ENCODE results near the gene AIPL1.

AIPL1 gene

DNA sequence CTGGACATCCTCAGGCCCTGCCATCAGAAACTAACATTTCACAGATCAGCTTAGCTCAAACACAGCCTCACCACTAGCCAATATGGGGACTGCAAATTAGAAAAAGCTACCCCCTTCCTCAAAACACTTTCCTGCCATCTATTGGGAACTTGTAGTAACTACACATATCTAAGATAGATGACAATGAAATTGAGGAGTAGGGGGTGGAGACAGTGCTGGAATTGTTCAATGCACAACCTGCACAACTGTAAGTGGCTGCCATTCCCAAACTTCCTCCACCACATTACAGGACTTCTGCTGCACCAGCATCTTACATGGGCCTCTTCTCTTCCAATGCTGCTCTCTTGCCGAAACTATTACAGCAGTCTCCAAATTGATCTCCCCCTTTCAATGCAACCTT is 21.9 kb downstream of the AIPL1 start:
- no peak for FAIRE-seq

DNA sequence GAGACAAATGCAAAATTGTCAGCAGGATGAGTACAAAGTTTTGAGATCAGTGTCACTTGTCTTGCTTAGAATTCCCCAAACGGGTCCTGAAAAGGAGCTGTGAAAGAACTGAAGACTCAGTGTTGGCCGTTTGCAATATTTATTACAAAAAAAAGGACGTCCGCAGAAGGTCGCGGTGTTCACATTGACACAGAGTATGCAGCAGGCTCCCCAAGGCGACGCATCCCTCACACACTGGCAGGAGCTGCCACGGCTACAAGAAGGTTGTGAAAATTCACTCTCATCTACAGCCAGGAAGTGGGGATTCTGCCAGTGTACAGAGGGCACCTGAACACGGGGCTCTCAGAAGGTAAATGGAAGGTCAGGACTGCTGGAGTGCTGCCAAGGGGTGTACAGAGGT is 26.2 kb downstream of the AIPL1 start:
- no peak for FAIRE-seq

DNA sequence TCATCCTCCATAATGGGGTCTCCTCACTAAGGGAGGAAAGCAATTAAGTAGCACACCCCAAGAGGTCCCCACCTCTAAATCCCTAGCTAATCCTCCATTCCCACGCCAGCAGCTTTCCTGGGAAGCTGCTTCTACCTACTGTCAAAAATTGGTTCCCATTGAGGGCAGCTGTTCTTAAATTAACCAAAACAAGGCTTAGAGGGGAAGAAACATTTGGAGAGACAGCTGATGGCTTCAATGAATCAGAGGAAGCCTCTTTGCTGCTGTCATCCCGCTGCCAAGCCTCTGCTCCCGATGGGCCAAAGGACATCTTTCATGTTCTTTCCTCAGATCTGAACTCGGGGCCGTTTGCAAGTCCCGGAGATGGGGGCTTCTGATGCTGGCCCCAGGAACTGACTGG is 26.6 kb downstream of the AIPL1 start:
- no peak for FAIRE-seq

DNA sequence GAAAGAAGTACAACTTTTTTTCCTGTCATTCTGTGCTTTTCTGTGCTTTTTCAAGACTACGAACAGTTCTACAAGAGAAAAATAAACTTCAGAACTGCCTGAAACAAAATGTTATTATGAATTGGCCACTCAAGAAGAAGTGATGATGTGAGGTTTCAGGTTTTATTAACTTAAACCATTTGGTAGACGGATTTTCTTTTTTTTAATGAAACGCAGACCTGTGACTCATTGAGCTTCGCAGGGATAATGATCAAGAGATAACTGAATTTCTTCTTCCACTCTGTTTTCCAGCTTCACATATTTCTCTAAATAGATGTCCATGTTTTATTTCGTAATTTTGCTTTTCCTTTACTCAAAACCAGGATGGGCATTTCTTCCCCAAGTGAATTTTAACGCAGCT is 32.7 kb downstream of the AIPL1 start:
- FAIRE-seq = no peak

DNA sequence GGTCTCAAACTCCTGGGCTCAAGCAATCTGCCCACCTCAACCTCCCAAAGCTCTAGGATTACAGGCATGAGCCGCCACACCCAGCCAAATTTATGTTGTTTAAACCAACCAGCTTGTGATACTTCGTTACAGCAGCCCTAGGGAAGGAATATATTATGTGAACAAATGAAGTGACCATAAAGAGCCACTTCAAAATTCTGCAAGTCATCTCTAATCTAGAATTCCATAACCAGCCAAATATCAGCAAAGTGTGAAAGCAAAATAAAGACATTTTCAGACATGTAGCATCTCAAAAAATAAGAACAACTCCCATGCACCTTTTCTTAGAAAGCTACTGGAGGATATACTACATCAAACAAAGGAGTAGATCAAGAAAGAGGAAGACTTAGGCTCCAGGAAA is 36.0 kb downstream of the AIPL1 start:
- FAIRE-seq = no peak

DNA sequence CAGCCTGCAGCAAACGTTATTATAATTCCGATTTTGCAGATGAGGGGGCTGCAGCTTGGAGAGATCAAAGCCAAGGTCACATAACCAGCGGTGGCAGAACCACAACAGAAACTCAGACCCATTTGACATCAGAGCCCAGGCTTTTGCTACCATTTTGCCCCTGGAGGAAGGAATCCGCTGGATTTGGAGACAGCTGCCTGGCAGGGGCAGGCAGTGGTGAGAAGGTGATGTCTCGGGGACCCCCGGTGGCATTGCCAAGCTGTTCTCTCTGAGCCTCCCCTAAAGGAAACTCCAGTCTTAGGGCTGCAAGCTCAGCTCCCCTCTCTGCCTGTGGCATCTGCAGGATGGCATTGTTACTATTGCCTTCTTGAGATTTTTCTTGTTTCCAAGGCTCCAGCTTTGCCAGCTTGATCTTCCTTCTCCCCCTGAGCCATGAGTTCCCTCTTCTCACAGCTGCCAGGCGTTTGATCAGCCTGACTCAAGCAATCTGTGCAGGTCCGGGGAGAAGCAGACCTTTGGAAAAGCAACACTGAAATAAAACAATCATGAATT is 40.8 kb downstream of the AIPL1 start:
- no peak for FAIRE-seq

DNA sequence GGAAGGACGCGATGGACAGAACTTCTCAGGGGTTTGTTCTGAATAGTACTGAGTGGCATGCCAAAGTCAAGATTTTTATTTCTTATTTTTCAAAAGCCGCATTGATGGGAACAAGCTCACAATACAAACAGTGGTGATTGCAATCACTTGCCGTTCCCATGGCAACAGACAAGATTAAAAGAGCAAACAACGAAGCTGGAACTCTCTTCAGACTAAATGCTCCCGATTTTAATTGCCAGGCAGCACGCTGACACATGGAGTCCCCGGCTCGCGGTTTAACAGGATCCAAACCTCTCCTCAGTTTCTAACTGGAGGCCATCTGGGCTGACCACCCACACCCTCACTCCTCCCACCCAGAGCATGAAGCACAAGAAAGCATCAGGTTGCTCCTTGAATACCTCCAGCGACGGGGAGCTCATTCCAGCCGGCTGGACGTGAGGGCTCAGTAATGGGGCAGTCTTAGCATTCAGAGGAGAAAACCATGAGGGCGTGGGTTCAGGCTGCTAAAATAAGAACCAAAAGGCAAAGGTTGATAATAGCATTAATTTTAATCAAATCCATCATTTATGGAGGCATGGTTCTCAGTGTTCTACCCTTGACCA is 41.5 kb downstream of the AIPL1 start:
- FAIRE-seq = no peak

DNA sequence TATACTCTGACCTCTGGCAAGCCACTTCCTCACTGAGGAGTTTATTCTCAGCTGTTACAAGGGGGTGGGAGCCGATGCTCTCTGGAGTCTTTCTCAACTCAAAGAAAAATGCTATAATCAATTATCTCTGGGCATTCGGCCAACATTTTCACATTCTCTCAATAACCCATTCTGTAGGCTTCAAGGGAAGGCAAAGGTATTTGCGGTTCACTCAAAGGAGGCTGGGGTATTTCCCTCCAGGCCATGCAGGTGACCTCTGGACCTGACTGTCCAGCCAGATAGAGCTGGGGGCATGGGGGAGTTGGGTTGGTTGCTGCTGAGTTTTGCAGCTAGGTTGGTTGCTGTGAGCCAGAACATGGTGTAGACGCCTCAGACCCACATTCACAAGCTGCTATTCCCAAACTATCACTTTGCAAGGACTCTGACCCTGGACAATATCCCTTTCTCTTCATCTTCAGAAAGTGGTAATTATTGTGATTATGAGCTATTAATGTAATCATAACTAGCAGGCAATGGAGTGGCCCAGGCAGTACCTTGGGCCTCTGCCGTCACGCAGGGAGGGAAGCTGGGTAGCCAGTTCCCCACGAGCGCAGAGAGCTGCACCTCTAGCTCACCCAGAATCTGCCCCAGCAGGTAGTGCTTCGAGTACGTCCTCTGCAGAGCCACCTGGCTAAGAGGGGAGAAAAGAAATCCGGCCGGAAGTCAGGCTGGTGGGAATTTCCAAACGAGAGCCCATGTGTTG is 42.1 kb downstream of the AIPL1 start:
- FAIRE-seq = no peak

DNA sequence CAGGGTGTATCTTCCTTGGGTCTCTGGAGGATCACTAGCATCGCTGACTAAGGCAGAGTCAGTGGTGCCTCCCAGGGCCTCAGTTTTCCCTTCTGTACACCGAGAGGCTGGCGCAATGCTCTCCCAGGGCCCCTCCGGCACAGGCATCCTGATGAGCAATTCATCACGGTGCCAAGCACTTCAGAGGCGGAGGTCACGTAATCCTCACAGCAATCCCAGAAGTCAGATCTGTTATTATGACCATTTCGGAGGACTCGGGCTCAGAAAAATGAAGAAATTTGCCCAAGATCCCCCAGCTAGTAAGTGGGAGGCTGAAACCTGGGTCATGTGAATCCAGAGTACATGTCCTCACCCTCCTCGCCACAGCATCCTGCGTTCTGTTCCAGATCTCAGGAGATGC is 46.5 kb downstream of the AIPL1 start:
- FAIRE-seq = no peak

DNA sequence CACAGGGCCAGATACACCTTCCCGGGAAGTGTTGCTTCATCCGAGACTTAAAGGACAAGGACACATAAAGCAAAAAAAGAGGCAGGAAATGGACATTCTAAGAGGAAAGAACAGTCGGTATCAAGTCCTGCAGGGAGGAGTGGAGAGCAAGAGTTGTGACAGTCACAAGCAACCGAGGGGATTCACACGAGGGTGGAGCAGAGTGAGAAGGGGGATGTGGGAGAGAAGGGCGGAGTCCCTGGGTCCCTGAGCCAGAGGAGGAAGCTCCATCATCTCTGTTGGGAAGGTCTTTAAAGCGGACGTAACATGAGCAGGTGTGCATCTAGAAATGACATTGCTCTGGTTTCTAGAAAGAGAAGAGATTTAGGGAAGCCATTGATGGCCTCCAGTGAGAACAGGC is 47.1 kb downstream of the AIPL1 start:
- no peak for FAIRE-seq

DNA sequence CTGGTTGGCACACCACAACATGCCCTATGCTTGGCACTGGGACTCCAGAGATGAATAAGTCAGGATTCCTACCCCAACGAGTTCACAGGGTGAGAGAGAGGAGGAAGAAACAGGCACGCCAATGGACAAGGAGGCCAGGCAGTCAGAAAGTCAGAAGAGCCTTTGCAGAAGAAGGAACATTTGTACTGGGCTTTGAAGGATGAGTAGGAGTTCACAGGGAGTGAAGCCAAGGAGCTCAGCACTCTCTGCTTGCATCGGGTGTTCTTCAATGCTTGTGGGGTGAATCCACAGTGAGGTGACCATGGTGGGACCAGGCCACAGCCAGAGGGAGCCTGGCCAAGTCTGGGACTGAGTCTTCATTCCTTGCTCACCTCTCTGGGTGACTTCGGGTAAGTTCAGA is 47.5 kb downstream of the AIPL1 start:
- FAIRE-seq = no peak

DNA sequence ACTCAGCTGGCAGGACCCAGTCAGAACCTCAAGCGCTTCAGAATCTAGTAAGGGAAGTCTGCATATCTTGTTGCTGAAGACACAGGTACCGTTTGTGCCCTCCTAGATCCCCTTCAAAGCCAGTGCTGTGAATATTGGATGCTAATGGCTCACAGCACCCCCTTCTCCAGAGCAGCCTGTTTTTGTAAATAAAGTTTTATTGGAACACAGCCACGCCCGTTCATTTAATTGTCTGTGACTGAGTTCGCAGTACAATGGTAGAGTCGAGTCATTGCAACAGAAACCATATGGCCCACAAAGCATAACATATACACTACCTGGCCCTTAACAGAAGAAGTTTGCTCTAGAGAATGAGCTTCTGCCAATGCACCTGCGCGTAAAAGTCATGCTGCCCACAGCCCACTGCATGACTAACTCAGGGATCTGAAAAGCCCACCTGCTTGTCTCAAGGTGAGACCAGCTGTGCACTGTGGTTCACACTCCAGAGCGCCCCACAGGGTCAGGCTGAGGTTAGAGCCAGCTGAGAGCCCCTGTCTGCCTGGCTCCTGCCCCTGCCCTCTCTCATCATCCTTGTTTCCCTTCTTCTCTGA is 48.8 kb downstream of the AIPL1 start:
- no peak for FAIRE-seq

DNA sequence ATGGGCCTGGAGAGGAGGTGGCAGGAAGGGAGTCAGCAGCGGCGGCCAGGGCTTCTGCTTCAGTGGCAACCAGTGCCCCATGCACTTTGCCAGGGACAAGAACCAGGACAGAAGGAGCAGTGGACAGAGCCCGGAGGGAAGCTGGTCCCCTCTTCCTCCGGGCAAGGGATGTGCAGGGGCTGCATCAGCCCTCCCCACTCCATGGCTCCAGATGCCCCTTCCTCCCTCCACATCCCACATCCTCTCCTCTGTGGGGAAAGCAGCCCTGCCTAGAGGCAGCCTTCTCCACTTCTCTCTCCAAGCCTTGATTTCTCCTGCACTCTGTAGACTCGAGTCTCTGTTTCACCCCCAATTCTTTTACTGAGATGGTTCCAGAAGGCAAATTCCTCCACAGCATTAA is 50.4 kb downstream of the AIPL1 start:
- FAIRE-seq = no peak

DNA sequence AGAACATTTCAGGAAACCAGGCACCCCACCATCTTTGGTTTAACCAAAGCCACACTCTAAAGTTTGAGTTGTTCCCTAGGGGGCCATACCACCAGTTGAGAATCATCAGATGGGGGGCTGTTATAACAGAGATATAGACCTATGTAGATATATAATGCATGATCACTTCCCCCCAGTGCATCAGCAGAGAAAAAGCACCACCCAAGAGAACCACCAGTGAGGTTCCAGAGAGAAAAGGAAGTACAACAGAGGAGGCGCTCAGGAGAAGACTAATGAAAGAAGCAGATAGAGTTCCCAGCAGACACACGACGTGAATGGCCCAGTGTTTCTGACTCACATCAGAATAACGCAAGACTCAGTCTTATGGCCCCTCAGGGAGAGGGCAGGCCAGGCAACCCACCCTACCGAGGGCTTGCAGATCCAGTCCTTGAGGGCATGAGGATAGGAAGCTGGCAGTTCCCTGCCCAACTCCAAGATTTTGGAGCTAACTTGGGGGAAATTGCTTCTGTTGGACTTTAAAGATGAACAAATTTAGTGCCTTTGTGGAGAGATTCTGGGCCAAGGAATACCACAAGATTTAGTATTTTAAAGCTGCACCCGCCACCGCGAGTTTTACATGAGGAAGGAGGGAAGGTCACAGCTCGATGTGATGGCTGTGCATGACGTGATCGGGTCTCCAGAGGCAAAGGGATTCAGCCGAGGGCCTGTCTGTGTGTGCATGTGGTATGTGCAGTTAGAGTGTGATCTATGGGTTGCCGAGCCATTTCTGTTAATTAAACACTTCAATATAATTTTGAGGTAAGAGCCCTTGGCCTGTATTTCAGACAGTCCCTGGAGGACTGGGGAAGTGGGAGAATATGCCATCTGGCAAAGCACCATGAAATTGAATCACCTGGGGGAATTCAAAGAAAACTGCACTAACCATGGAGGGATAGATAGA is 53.1 kb downstream of the AIPL1 start:
- no peak for FAIRE-seq

DNA sequence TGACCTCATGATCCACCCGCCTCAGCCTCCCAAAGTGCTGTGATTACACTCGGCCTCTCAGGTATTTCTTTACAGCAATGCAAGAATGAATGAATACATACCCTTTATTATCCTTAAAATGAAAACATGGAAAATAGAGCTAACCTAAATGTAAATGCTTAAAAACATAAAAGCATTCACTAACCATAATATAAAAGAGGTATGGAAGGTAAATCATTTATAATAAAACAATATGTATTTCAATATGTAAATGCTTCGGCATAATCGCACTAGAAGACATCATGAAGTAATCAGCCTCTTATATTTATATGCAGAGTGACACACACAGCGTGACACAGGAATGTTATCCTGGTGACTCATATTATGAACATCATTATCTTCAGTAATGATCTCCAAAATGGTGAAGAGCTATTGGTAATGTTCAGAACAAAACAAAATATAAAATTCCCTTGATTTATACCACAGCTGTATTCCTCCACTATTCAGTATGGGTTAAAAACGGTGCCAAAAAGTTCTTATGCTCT is 53.9 kb downstream of the AIPL1 start:
- FAIRE-seq = no peak

DNA sequence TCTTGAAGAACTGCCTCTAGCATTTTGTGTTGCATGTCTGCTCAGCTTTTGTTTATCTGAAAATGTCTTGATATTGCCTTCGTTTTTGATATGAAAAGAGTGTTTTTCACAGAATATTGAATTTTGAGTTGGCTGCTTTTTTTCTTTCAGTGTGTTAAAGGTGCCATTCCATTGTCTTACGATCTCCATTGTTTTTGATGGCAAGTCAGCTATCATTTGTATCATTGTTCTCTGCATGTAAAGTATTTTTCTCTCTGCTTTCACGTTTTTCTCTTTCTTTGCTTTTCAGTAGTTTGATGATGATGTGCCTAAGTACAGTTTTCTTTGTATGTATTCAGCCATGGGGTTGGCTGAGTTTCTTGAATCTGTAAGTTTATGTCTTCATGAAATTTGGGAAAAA is 57.0 kb downstream of the AIPL1 start:
- no peak for FAIRE-seq

DNA sequence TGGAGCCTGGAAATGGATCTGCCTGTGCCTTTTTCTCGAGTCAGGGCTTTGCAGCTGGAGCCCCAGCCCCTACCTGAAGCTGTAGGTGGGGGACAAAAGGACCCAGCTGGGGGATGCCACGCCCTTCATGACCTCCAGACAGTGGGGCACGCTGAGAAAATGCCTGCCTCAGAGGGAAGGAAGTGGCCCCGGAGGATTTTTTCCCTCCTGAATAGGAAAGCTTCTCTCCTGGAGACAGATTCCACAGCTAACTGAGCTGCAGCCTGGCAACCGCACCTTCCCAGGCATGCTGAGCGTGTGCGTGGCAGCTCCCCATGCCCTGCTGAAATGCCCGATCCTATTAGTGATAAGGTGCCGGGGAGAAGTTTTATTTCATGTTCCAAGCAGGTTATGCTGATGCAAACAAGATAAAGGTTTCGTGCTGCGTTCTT is 58.0 kb downstream of the AIPL1 start:
- FAIRE-seq = no peak

DNA sequence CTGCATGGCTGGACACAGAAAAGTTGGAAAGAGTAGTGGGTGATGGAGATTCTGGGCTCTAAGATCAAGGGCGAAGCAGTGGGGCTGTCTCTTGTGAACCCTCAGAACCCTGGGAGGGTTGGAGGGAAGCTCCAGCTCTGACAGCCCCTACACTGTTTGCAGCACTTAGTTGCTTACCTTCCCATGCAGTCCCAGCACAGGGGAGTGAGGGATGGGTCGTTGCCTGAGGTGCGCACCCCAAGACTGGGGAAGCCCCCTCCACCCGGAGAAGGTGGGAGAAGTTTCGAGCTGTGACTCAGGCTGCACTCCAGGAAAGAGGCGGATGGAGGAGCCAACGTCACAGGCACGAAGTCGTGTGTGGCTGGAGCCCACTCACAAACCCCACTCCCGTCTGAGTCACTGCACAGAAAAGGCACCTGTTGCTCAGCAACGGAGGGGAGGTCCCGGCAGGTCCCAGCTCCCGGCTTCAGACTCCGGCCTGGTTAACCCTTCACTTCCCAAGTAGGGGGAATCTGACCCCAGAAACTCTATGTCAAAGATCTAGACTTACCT is 60.1 kb downstream of the AIPL1 start:
- FAIRE-seq = no peak

DNA sequence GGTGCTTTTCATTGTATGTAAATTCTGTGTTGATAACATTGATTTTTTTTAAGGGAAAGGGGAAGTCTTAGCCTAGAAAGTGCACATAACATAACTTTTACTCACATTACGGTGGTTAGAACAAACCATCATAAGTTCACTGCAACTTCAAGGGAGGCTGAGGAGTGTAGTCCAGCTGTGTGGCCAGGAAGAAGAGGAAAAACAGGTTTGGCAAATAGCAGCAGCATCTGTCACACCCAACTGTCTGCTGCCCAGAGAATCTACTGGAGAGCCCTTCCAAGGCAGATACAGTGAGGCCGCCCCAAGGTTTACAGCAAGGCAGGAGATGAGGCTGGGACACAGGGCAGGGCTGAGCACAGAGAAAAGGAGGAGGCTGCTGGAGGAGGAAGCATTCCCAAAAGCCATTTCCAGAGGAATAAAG is 60.6 kb downstream of the AIPL1 start:
- no peak for FAIRE-seq

Data from endometrium (tissue), 2 donors.